HEK293 (cell line): ENCODE measurements around the gene MOCS3.

Source experiments
- CTCF ChIP-seq: fragments of 450-650 bp; formaldehyde crosslinking; IDR thresholded peaks from 2 replicates; pipeline ENCODE4 v1.5.1; 2016; ENCODE audit warnings: missing biosample characterization, missing genetic modification characterization
- TCF7L2 ChIP-seq: IDR thresholded peaks from 2 replicates; pipeline ENCODE4 v1.6.1; 2011; ENCODE audit warnings: low read depth, mild to moderate bottlenecking, inconsistent platforms, low read length, moderate library complexity, borderline replicate concordance
- ZBTB17 ChIP-seq: fragments of 450-650 bp; formaldehyde crosslinking; IDR thresholded peaks from 2 replicates; pipeline ENCODE4 v1.5.1; 2016; ENCODE audit warnings: missing biosample characterization, missing genetic modification characterization
- ZNF221 ChIP-seq: fragments of 450-650 bp; formaldehyde crosslinking; IDR thresholded peaks from 2 replicates; pipeline ENCODE4 v1.5.1; 2017; ENCODE audit warnings: missing biosample characterization, missing genetic modification characterization, borderline replicate concordance
- TF ChIP-seq, protein P1 (sequence below): fragments of 450-650 bp; formaldehyde crosslinking; IDR thresholded peaks from 2 replicates; pipeline ENCODE4 v1.5.1; 2016; ENCODE audit warnings: missing biosample characterization, missing genetic modification characterization, low read depth
- TF ChIP-seq, protein P2 (sequence below): fragments of 450-650 bp; IDR thresholded peaks from 2 replicates; pipeline ENCODE4 v1.5.1; 2018; ENCODE audit warnings: missing biosample characterization, missing genetic modification characterization

GRCh38 chr20:50930976-50931305, 27.7 kb upstream of the MOCS3 start:
- TF ChIP-seq TCF7L2 (no peak), ZBTB17 (no peak), CTCF (tag by site-specific recombination) (no peak), ZNF221 (tag by site-specific recombination) (no peak)
- TF ChIP-seq, protein P1, sequence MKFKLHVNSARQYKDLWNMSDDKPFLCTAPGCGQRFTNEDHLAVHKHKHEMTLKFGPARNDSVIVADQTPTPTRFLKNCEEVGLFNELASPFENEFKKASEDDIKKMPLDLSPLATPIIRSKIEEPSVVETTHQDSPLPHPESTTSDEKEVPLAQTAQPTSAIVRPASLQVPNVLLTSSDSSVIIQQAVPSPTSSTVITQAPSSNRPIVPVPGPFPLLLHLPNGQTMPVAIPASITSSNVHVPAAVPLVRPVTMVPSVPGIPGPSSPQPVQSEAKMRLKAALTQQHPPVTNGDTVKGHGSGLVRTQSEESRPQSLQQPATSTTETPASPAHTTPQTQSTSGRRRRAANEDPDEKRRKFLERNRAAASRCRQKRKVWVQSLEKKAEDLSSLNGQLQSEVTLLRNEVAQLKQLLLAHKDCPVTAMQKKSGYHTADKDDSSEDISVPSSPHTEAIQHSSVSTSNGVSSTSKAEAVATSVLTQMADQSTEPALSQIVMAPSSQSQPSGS (tag by site-specific recombination): no peak
- TF ChIP-seq, protein P2, sequence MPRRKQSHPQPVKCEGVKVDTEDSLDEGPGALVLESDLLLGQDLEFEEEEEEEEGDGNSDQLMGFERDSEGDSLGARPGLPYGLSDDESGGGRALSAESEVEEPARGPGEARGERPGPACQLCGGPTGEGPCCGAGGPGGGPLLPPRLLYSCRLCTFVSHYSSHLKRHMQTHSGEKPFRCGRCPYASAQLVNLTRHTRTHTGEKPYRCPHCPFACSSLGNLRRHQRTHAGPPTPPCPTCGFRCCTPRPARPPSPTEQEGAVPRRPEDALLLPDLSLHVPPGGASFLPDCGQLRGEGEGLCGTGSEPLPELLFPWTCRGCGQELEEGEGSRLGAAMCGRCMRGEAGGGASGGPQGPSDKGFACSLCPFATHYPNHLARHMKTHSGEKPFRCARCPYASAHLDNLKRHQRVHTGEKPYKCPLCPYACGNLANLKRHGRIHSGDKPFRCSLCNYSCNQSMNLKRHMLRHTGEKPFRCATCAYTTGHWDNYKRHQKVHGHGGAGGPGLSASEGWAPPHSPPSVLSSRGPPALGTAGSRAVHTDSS (tag by site-specific recombination): no peak
